LNCaP clone FGC (cell line): ENCODE measurements around the gene SLCO2B1.

Source experiments
- DNase-seq: peaks from one replicate; pipeline ENCODE4 v3.0.0-alpha.2; 2011; ENCODE audit warnings: low read depth
- H3K4me3 ChIP-seq: 2 replicates; pipeline ENCODE4 v1.5.1; 2011; ENCODE audit warnings: mild to moderate bottlenecking, low read depth, low read length, control low read depth
- CTCF ChIP-seq: IDR thresholded peaks from 2 replicates; pipeline ENCODE4 v1.5.1; 2012; ENCODE audit warnings: mild to moderate bottlenecking; ENCODE audit not compliant: control insufficient read depth, insufficient read depth; ENCODE audit errors: extremely low read depth

The SLCO2B1 gene

GRCh38 chr11:75201771-75202170 lies 50.9 kb downstream of the SLCO2B1 start:
- TF ChIP-seq CTCF: no peak
- DNase-seq: no peak
- no peak overlapping the region for H3K4me3 ChIP-seq

GRCh38 chr11:75202195-75202594 lies 51.3 kb downstream of the SLCO2B1 start:
- no peak for DNase-seq
- H3K4me3 ChIP-seq: no peak overlapping the region
- TF ChIP-seq CTCF: no peak

- no peak for TF ChIP-seq CTCF
- no peak for DNase-seq
These were observed 52.2 kb downstream of the SLCO2B1 start for GRCh38 chr11:75203138-75203537.

GRCh38 chr11:75203641-75204011 lies 52.7 kb downstream of the SLCO2B1 start:
- TF ChIP-seq CTCF: no peak

More at GRCh38 chr11:75203138-75203537, 52.2 kb downstream of the SLCO2B1 start:
- H3K4me3 ChIP-seq: no peak overlapping the region

GRCh38 chr11:75204012-75204674 lies 53.2 kb downstream of the SLCO2B1 start:
- H3K4me3 ChIP-seq: no peak overlapping the region
- no peak for DNase-seq
- TF ChIP-seq CTCF: no peak

More at GRCh38 chr11:75203641-75204011, 52.7 kb downstream of the SLCO2B1 start:
- DNase-seq: no peak
- H3K4me3 ChIP-seq: no peak overlapping the region

- peak; percentile 17 for DNase-seq
- peak; percentile 90 for TF ChIP-seq CTCF
- H3K4me3 ChIP-seq: no peak overlapping the region
These were observed 54.0 kb downstream of the SLCO2B1 start for GRCh38 chr11:75204685-75205563.

- no peak for TF ChIP-seq CTCF
- DNase-seq: no peak
- H3K4me3 ChIP-seq: no peak overlapping the region
These were observed 54.7 kb downstream of the SLCO2B1 start for GRCh38 chr11:75205564-75206020.
